ENCODE measurements around the gene CLIP4.

DNA sequence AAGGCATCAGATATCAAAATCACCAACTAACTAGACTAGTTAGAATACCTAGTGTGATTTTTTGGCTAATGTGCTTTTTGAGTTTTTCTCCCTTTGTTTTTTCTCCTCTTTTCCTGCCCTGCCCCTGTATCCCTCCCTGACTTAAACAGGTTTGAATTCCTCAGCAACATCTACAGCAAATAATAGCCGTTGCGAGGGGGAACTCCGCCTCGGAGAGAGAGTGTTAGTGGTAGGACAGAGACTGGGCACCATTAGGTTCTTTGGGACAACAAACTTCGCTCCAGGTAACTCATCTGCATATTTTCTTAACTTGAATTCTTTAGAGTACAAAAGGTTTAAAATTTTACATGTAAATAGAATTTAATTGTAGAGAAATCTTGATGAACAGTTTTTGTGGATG lies 45.0 kb downstream of the CLIP4 start:
- TF ChIP-seq, protein P1, sequence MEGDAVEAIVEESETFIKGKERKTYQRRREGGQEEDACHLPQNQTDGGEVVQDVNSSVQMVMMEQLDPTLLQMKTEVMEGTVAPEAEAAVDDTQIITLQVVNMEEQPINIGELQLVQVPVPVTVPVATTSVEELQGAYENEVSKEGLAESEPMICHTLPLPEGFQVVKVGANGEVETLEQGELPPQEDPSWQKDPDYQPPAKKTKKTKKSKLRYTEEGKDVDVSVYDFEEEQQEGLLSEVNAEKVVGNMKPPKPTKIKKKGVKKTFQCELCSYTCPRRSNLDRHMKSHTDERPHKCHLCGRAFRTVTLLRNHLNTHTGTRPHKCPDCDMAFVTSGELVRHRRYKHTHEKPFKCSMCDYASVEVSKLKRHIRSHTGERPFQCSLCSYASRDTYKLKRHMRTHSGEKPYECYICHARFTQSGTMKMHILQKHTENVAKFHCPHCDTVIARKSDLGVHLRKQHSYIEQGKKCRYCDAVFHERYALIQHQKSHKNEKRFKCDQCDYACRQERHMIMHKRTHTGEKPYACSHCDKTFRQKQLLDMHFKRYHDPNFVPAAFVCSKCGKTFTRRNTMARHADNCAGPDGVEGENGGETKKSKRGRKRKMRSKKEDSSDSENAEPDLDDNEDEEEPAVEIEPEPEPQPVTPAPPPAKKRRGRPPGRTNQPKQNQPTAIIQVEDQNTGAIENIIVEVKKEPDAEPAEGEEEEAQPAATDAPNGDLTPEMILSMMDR (IDR thresholded peaks at IDR 0.05): no peak
- TF ChIP-seq POLR2AphosphoS5 (IDR thresholded peaks at IDR 0.05): no peak

All from transverse colon (tissue), 4 donors.